HCT116 (cell line): Measurements from ENCODE around the gene C8A.

Experiments
- POLR2A ChIP-seq: IDR thresholded peaks from 2 replicates; pipeline ENCODE4 v1.7.0; 2011; ENCODE audit warnings: borderline replicate concordance; ENCODE audit not compliant: insufficient read depth, insufficient read length; ENCODE audit errors: extremely low read depth
- POLR2AphosphoS5 ChIP-seq: IDR thresholded peaks from 2 replicates; pipeline ENCODE4 v1.6.1; 2011; ENCODE audit warnings: mild to moderate bottlenecking, low read depth, low read length, moderate library complexity
- TF ChIP-seq, protein P1 (sequence below), 3 experiments: fragments of 200-600 bp in 1 of 3; sonication (generic) in 1 of 3; IDR thresholded peaks in 2 of 3; conservative IDR thresholded peaks in 1 of 3; 2 replicates each; pipeline ENCODE4 v1.5.1; 2012 to 2017; ENCODE audit warnings: low read depth in 2 of 3, low read length in 2 of 3, antibody characterized with exemption in 1 of 3, borderline replicate concordance in 1 of 3, control low read depth in 1 of 3, mild to moderate bottlenecking in 1 of 3, mixed read lengths in 1 of 3, mixed run types in 1 of 3, moderate library complexity in 1 of 3; ENCODE audit not compliant: insufficient read depth in 1 of 3

DNA sequence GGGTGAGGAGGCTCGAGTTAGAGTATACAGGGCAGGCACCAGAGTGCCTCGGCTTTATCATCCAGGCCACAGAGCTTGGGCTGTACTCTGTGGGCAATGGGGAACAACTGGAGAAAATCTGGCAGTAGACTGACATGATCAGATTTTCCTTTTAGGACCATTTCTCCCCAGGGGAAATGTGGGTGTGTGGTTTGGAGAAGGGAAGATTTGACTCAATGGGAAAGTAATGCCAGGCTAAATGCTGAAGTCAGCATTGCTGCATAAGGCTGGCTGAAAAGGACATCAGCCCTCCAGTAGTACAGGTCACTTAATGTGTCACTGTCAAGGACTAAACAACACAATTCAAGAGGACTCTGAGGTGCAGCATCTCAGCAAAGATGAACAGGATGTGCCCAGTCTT, 40.4 kb upstream of the C8A start:
- TF ChIP-seq, protein P1, sequence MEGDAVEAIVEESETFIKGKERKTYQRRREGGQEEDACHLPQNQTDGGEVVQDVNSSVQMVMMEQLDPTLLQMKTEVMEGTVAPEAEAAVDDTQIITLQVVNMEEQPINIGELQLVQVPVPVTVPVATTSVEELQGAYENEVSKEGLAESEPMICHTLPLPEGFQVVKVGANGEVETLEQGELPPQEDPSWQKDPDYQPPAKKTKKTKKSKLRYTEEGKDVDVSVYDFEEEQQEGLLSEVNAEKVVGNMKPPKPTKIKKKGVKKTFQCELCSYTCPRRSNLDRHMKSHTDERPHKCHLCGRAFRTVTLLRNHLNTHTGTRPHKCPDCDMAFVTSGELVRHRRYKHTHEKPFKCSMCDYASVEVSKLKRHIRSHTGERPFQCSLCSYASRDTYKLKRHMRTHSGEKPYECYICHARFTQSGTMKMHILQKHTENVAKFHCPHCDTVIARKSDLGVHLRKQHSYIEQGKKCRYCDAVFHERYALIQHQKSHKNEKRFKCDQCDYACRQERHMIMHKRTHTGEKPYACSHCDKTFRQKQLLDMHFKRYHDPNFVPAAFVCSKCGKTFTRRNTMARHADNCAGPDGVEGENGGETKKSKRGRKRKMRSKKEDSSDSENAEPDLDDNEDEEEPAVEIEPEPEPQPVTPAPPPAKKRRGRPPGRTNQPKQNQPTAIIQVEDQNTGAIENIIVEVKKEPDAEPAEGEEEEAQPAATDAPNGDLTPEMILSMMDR (IDR thresholded peaks at IDR 0.05 in 2 of 3, conservative IDR thresholded peaks at IDR 0.05 in 1 of 3; ENCODE audit: borderline replicate concordance in 1 of 3, insufficient read depth in 1 of 3, low read depth in 2 of 3, low read length in 2 of 3) = no peak
- TF ChIP-seq POLR2A (no peak), POLR2AphosphoS5 (no peak)
